Mammary epithelial cell (primary cell): ENCODE measurements around the gene LITAFD.

Source experiments
- EZH2 ChIP-seq: IDR thresholded peaks from 2 replicates; pipeline ENCODE4 v1.6.1; 2012; ENCODE audit warnings: low read length, inconsistent platforms, borderline replicate concordance
- TF ChIP-seq, protein P1 (sequence below), 2 donors: IDR thresholded peaks in 1 of 2; conservative IDR thresholded peaks in 1 of 2; 2 replicates each; pipeline ENCODE4 v1.5.1; 2011 to 2012; ENCODE audit warnings: inconsistent platforms in 2 of 2, low read length in 2 of 2, mild to moderate bottlenecking in 2 of 2, control low read depth in 1 of 2, low read depth in 1 of 2; ENCODE audit not compliant: insufficient read depth in 1 of 2; ENCODE audit errors: extremely low read depth in 1 of 2

DNA sequence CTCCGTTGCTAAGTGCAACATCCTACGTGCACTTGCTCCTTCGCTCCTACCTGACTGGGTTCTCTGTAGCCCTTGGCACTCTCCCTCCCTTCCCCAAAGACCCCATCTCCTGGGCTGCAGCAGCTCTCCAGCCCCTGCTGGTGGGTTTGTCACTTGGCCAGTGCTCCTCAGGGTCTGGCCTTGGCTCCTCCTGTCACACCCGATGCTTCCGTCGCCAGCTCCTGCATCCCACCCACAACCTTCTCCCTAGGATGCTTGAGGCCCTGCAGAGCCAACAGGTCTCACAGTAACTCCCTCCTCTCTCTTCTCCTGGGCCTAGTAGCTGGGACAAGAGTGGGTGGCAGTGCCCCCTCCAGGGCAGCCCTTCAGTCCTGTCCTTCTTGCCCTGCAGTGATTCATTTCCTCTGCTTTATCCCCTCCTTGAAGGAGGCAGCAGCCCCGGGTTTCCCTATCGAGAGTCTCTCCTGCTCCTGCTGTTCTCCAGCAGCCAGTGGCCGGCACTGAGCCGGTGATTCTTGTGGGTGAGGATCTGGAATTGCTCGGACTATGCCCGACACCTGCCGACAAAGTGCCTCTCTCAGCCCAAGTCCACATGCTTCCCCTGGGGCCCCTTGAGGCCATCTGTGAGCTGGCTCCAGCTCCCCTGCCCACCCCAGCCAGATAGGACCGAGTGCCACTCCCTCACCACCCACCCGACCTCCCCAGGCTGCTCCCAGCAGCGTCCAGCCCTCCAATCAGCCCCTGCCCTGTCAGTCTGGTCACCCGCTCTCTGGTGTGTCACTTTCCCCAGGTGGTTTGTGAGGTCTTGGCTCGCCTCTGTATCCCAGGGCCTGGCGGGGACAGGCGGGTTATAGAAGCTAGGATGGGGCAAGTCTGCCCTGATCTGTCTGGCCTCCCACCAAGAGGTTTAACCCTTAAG, 3.8 kb downstream of the LITAFD start:
- TF ChIP-seq, protein P1, sequence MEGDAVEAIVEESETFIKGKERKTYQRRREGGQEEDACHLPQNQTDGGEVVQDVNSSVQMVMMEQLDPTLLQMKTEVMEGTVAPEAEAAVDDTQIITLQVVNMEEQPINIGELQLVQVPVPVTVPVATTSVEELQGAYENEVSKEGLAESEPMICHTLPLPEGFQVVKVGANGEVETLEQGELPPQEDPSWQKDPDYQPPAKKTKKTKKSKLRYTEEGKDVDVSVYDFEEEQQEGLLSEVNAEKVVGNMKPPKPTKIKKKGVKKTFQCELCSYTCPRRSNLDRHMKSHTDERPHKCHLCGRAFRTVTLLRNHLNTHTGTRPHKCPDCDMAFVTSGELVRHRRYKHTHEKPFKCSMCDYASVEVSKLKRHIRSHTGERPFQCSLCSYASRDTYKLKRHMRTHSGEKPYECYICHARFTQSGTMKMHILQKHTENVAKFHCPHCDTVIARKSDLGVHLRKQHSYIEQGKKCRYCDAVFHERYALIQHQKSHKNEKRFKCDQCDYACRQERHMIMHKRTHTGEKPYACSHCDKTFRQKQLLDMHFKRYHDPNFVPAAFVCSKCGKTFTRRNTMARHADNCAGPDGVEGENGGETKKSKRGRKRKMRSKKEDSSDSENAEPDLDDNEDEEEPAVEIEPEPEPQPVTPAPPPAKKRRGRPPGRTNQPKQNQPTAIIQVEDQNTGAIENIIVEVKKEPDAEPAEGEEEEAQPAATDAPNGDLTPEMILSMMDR (conservative IDR thresholded peaks at IDR 0.05 in 1 of 2, IDR thresholded peaks at IDR 0.05 in 1 of 2; ENCODE audit: extremely low read depth in 1 of 2, insufficient read depth in 1 of 2, low read depth in 1 of 2, low read length in 2 of 2) = no peak
- no peak for TF ChIP-seq EZH2
